H9 (cell line): Measurements from ENCODE around the gene RETN. TPM values are rescaled to one million over a fixed set of nuclear protein-coding genes. Genes with fewer than 3 reads are reported as not detected.

Experiments
- DNase-seq: peaks from one replicate; pipeline ENCODE4 v3.0.0-alpha.2; 2017
- H2AFZ ChIP-seq: one replicate; pipeline ENCODE4 v1.6.1; 2013; ENCODE audit warnings: mild to moderate bottlenecking, low read length, control low read depth, moderate library complexity
- H2AK5ac ChIP-seq: 2 replicates; pipeline ENCODE4 v1.6.1; 2013; ENCODE audit warnings: low read length, control low read depth, mixed read lengths; ENCODE audit not compliant: insufficient read length
- H2BK120ac ChIP-seq: one replicate; pipeline ENCODE4 v1.6.1; 2013; ENCODE audit warnings: low read depth, mild to moderate bottlenecking, low read length, control low read depth, inconsistent platforms; ENCODE audit not compliant: poor library complexity, severe bottlenecking
- H2BK12ac ChIP-seq: 2 replicates; pipeline ENCODE4 v1.6.1; 2013; ENCODE audit warnings: low read length, control low read depth, mixed read lengths, low read depth; ENCODE audit not compliant: insufficient read length
- H2BK15ac ChIP-seq: 2 replicates; pipeline ENCODE4 v1.6.1; 2013; ENCODE audit warnings: low read depth, low read length, control low read depth
- H2BK20ac ChIP-seq: one replicate; pipeline ENCODE4 v1.6.1; 2013; ENCODE audit warnings: low read depth, mild to moderate bottlenecking, low read length, control low read depth, inconsistent platforms; ENCODE audit not compliant: poor library complexity, severe bottlenecking
- H2BK5ac ChIP-seq: 2 replicates; pipeline ENCODE4 v1.6.1; 2013; ENCODE audit warnings: low read length, control low read depth, mixed read lengths; ENCODE audit not compliant: insufficient read length
- H3K14ac ChIP-seq: 2 replicates; pipeline ENCODE4 v1.6.1; 2013; ENCODE audit warnings: low read length, control low read depth; ENCODE audit not compliant: insufficient read depth
- H3K18ac ChIP-seq: 2 replicates; pipeline ENCODE4 v1.6.1; 2013; ENCODE audit warnings: low read depth, mild to moderate bottlenecking, mixed read lengths, low read length, control low read depth; ENCODE audit not compliant: insufficient read length
- H3K23ac ChIP-seq: 2 replicates; pipeline ENCODE4 v1.6.1; 2013; ENCODE audit warnings: low read length, control low read depth, mixed read lengths, low read depth; ENCODE audit not compliant: insufficient read length
- H3K23me2 ChIP-seq: 2 replicates; pipeline ENCODE4 v1.6.1; 2013; ENCODE audit warnings: low read depth, mild to moderate bottlenecking, mixed read lengths, low read length, control low read depth; ENCODE audit not compliant: insufficient read length, poor library complexity, severe bottlenecking
- H3K27ac ChIP-seq: 2 replicates; pipeline ENCODE4 v1.5.1; 2013; ENCODE audit warnings: low read length, control low read depth, mixed read lengths, low read depth; ENCODE audit not compliant: insufficient read length
- H3K27me3 ChIP-seq: 2 replicates; pipeline ENCODE4 v1.6.1; 2013; ENCODE audit warnings: low read length, control low read depth, inconsistent platforms; ENCODE audit not compliant: insufficient read depth
- H3K4ac ChIP-seq: 2 replicates; pipeline ENCODE4 v1.6.1; 2013; ENCODE audit warnings: low read depth, mild to moderate bottlenecking, control low read depth, inconsistent platforms, low read length, moderate library complexity
- H3K4me1 ChIP-seq: 2 replicates; pipeline ENCODE4 v1.6.1; 2013; ENCODE audit warnings: low read length, control low read depth, inconsistent platforms; ENCODE audit not compliant: insufficient read depth
- H3K4me2 ChIP-seq: 2 replicates; pipeline ENCODE4 v1.6.1; 2013; ENCODE audit warnings: low read length, control low read depth, mixed read lengths; ENCODE audit not compliant: insufficient read length, insufficient read depth
- H3K56ac ChIP-seq: 2 replicates; pipeline ENCODE4 v1.6.1; 2013; ENCODE audit warnings: low read depth, mild to moderate bottlenecking, mixed read lengths, low read length, control low read depth; ENCODE audit not compliant: insufficient read length
- H3K79me1 ChIP-seq: 2 replicates; pipeline ENCODE4 v1.6.1; 2013; ENCODE audit warnings: low read depth, mild to moderate bottlenecking, moderate library complexity, low read length, control low read depth, inconsistent platforms; ENCODE audit not compliant: insufficient read depth, poor library complexity, severe bottlenecking
- H3K79me2 ChIP-seq: 2 replicates; pipeline ENCODE4 v1.6.1; 2013; ENCODE audit warnings: low read length, control low read depth, inconsistent platforms; ENCODE audit not compliant: insufficient read depth
- H3K9ac ChIP-seq: 2 replicates; pipeline ENCODE4 v1.6.1; 2013; ENCODE audit warnings: low read length, control low read depth, mixed read lengths; ENCODE audit not compliant: insufficient read length; ENCODE audit errors: extremely low read depth
- H3K9me3 ChIP-seq: one replicate; pipeline ENCODE4 v1.6.1; 2013; ENCODE audit warnings: low read depth, low read length, inconsistent platforms; ENCODE audit not compliant: control insufficient read depth
- H3T11ph ChIP-seq: one replicate; pipeline ENCODE4 v1.6.1; 2013; ENCODE audit warnings: mild to moderate bottlenecking, low read length, control low read depth, inconsistent platforms
- H4K20me1 ChIP-seq: one replicate; pipeline ENCODE4 v1.6.1; 2013; ENCODE audit not compliant: control insufficient read depth, insufficient read length, insufficient read depth
- H4K5ac ChIP-seq: 2 replicates; pipeline ENCODE4 v1.6.1; 2013; ENCODE audit warnings: low read depth, mild to moderate bottlenecking, mixed read lengths, low read length, control low read depth; ENCODE audit not compliant: insufficient read length
- H4K8ac ChIP-seq: replicated peaks from 2 replicates; pipeline ENCODE4 v1.6.1; 2013; ENCODE audit warnings: low read length, control low read depth, mixed read lengths, low read depth; ENCODE audit not compliant: insufficient read length
- H4K91ac ChIP-seq: 2 replicates; pipeline ENCODE4 v1.6.1; 2013; ENCODE audit warnings: low read depth, mild to moderate bottlenecking, moderate library complexity, mixed read lengths, low read length, control low read depth; ENCODE audit not compliant: insufficient read length
- H3K27ac Mint-ChIP-seq, 3 experiments: 2 replicates in 2 of 3; 3 replicates in 1 of 3; pipeline ENCODE4 v1.8.0; 2020 to 2021; ENCODE audit warnings: mixed read lengths in 3 of 3, mild to moderate bottlenecking in 1 of 3, moderate library complexity in 1 of 3
- H3K27me3 Mint-ChIP-seq: 2 replicates; pipeline ENCODE4 v1.8.0; 2021; ENCODE audit warnings: low read depth, mild to moderate bottlenecking, moderate library complexity, mixed read lengths
- H3K36me3 Mint-ChIP-seq, 3 experiments: 2 replicates in 2 of 3; 3 replicates in 1 of 3; pipeline ENCODE4 v1.8.0; 2020 to 2021; ENCODE audit warnings: low read depth in 3 of 3, mixed read lengths in 3 of 3; ENCODE audit not compliant: insufficient read depth in 1 of 3
- H3K4me1 Mint-ChIP-seq, 2 experiments: 2 replicates each; pipeline ENCODE4 v1.8.0; 2020; ENCODE audit warnings: mixed read lengths in 2 of 2
- H3K4me3 Mint-ChIP-seq, 2 experiments: 2 replicates in 1 of 2; 3 replicates in 1 of 2; pipeline ENCODE4 v1.8.0; 2020 to 2021; ENCODE audit warnings: mild to moderate bottlenecking in 2 of 2, mixed read lengths in 2 of 2, moderate library complexity in 1 of 2
- H3K9me3 Mint-ChIP-seq, 2 experiments: 2 replicates in 1 of 2; 3 replicates in 1 of 2; pipeline ENCODE4 v1.8.0; 2020; ENCODE audit warnings: mild to moderate bottlenecking in 2 of 2, mixed read lengths in 2 of 2, moderate library complexity in 1 of 2
- CTCF ChIP-seq: fragments of 200-600 bp; sonication (generic); conservative IDR thresholded peaks from 3 replicates; pipeline ENCODE4 v1.8.0; 2021; ENCODE audit warnings: antibody characterized with exemption, mild to moderate bottlenecking
- WGBS: extraction: QIAGEN DNeasy Blood & Tissue Kit; methylation state at CpG from one replicate; pipeline ENCODE4 v1.1.7; 2013; ENCODE audit warnings: missing lambda C conversion rate, low lambda C conversion rate, mixed read lengths; ENCODE audit not compliant: insufficient read length; ENCODE audit errors: extremely low coverage; 5-methylcytosine and 5-hydroxymethylcytosine counted together
- total RNA-seq: library from RNA; stranded (reverse); gene quantifications from 2 replicates; pipeline ENCODE4 v1.2.1, GENCODE V29; 2021

Gene RETN
- total RNA-seq, 1 experiment from 2014 or later, result not detected

DNA sequence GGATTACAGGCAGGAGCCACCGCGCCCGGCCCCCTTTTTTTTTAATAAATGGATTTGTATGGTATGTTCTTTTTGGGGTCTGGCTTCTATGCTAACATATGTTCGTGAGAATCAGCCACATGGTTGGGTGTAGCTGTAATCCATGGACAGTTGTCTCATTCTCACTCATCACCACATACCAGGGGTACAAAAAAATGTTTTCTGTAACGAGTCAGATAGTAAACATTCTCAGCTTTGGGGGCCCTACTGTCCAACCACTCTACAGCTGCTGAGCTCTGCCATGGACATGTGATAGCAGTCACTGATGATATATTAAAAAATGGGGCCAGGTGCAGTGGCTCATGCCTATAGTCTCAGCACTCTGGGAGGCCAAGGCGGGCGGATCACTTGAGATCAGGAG is 5.1 kb upstream of the RETN start:
- H3K4ac ChIP-seq, result no peak overlapping the region
- Mint-ChIP-seq H3K27ac (no peak overlapping the region), H3K27me3 (peaks cover 77% of the 10 kb centered on the region), H3K4me3 (no peak overlapping the region), H3K36me3 (no peaks in the 10 kb centered on the region; a peak in 1 of 7 replicates), H3K4me1 (no peaks in the 10 kb centered on the region), H3K9me3 (peaks cover 0 to 3% of the 10 kb centered on the region in 2 experiments; a peak in 1 of 5 replicates)
- no peak overlapping the region for H2BK120ac ChIP-seq
- no peak for DNase-seq
- H4K20me1 ChIP-seq, result no peaks in the 10 kb centered on the region
- H2BK12ac ChIP-seq, result no peak overlapping the region
- no peaks in the 10 kb centered on the region for H3K4me1 ChIP-seq
- no peak overlapping the region for H3K23ac ChIP-seq
- H3K27ac ChIP-seq, result no peak overlapping the region
- no peak overlapping the region for H2BK5ac ChIP-seq
- H3K79me2 ChIP-seq, result no peaks in the 10 kb centered on the region
- no CpG with 5 or more reads among the region's 7 CpGs for whole genome bisulfite sequencing
- no peak overlapping the region for H4K5ac ChIP-seq
- H3K23me2 ChIP-seq, result no peaks in the 10 kb centered on the region
- H4K8ac ChIP-seq, result no peak overlapping the region
- no peak overlapping the region for H3K14ac ChIP-seq
- H2AFZ ChIP-seq, result no peak overlapping the region
- no peak overlapping the region for H2BK20ac ChIP-seq
- H3K79me1 ChIP-seq, result no peaks in the 10 kb centered on the region
- H3K9ac ChIP-seq, result no peak overlapping the region
- H3T11ph ChIP-seq, result no peak overlapping the region
- no peak overlapping the region for H3K18ac ChIP-seq
- H3K56ac ChIP-seq, result no peak overlapping the region
- H2BK15ac ChIP-seq, result no peak overlapping the region
- H3K27me3 ChIP-seq, result no peaks in the 10 kb centered on the region; the same call in 1 of the 2 replicates
- no peak overlapping the region for H3K4me2 ChIP-seq
- no peak overlapping the region for H2AK5ac ChIP-seq
- H3K9me3 ChIP-seq, result no peaks in the 10 kb centered on the region
- H4K91ac ChIP-seq, result no peak overlapping the region
- TF ChIP-seq CTCF, result no peak
